AG04449 (cell line): Measurements from ENCODE around the gene PCBP3.

Experiments
- CTCF ChIA-PET: fragments of 350-600 bp; formaldehyde crosslinking; extraction: SDS; loops from one replicate; lab custom pipeline; 2021; ENCODE audit warnings: antibody characterized with exemption; lab: Yijun Ruan, JAX
- POLR2A ChIA-PET: fragments of 400-600, 350-600 bp; formaldehyde crosslinking; extraction: SDS; loops from one replicate; lab custom pipeline; 2020; ENCODE audit warnings: antibody characterized with exemption, inconsistent platforms; lab: Yijun Ruan, JAX
- DNase-seq: peaks from one replicate; pipeline ENCODE4 v3.0.0-alpha.2; 2010; ENCODE audit warnings: low read depth, low spot score
- H3K4me3 ChIP-seq: 2 replicates; pipeline ENCODE4 v1.5.1; 2011; ENCODE audit warnings: low read depth, mild to moderate bottlenecking, control low read depth, low read length
- TF ChIP-seq, protein P1 (sequence below): IDR thresholded peaks from one replicate; pipeline ENCODE4 v1.5.1; 2011; ENCODE audit warnings: mild to moderate bottlenecking, moderate library complexity, low read length, control low read depth, inconsistent platforms; ENCODE audit not compliant: insufficient read depth; ENCODE audit errors: missing control alignments

PCBP3 gene

DNA sequence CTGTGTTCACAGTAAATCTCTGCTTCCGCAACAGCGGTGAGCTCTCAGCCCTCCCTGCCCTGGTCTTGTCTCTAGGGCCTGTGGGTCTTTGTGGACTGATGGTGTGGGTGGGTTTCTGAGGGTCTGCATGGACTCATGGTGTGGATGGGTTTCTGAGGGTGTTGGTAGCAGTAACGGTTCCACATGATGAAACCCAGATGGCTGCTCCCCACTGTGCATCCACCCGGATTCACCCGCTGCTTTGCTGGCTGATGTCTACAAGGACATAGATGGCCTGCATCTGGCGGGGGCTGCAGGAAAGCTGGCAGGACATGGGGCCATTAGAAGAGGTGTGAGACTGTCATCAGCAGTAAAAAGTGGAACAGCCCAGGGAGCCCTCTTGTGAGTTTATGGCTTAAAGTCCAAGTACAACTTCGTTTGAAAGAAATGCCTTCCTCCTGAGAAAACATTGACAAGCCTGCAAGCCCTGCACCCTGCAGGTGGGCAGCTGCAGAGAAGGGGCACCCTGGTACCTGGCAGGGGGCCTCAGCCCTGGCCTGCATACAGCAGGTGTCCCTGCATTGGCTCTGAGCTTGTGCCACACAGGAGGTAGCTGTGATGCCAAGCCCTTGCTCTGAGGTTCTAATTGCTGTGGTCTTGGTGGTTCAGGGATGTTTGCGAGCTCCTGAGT, 181.2 kb downstream of the PCBP3 start:
- POLR2A ChIA-PET = no interaction called here
- TF ChIP-seq, protein P1, sequence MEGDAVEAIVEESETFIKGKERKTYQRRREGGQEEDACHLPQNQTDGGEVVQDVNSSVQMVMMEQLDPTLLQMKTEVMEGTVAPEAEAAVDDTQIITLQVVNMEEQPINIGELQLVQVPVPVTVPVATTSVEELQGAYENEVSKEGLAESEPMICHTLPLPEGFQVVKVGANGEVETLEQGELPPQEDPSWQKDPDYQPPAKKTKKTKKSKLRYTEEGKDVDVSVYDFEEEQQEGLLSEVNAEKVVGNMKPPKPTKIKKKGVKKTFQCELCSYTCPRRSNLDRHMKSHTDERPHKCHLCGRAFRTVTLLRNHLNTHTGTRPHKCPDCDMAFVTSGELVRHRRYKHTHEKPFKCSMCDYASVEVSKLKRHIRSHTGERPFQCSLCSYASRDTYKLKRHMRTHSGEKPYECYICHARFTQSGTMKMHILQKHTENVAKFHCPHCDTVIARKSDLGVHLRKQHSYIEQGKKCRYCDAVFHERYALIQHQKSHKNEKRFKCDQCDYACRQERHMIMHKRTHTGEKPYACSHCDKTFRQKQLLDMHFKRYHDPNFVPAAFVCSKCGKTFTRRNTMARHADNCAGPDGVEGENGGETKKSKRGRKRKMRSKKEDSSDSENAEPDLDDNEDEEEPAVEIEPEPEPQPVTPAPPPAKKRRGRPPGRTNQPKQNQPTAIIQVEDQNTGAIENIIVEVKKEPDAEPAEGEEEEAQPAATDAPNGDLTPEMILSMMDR = no peak
- no peak overlapping the region for H3K4me3 ChIP-seq
- CTCF ChIA-PET = interaction anchor here (1.3 kb wide), 1 partner anchor 269 kb away, joined by 8 read pairs; no protein-coding TSS in a partner anchor
- DNase-seq = no peak

DNA sequence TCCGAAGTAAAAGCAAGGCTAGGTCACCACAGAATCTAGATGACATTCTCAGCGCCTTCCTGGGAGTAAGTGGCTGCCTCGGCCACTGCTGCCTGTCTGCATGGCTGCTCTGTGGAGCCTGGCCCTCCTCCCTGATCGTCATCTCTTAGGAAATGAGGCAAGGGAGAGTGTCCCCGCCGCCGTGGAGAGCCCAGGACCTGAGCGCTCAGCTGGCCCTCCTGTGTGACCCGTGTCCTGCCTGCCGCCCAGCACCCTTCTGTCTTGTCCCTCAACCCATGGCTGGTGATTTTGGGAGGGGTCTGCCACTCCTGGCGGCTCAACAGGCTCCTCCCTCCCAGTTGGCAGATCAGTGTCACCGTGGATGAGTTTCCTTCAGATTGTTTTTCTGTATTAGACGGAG, 181.7 kb downstream of the PCBP3 start:
- H3K4me3 ChIP-seq = no peak overlapping the region
- TF ChIP-seq, protein P1 = no peak
- POLR2A ChIA-PET = no interaction called here
- CTCF ChIA-PET = interaction anchor here (1.3 kb wide), 1 partner anchor 269 kb away, joined by 8 read pairs; no protein-coding TSS in a partner anchor
- no peak for DNase-seq

DNA sequence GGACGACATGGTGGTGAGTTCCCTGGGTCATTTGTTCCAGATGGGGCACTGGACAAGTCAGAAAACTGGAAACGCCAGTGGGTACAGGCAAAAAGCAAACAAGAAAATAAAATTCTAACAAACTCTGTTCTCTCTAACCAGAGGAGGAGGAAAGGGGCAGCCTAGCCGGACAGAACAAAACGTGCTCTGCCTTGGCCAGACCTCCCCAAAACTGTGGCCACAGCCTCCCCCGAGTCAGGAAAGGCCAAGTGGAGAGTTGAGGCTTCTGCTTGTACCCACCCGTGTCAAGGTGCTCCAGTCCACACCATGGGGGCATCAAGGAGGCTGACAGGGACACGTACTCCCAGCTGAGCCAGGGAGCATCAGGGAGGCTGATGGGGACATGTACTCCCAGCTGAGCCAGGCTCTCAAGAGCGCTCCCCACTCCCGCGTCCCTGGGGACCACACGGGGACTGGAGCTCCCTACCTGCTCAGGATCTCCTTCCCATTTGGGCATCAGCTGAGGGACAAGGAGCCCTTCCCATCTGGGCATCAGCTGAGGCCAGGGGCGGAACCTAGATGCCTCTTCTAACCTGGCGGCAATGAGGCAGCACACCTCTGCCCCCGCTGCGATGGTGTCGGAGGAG, 183.3 kb downstream of the PCBP3 start:
- DNase-seq = no peak
- POLR2A ChIA-PET = no interaction called here
- no peak overlapping the region for H3K4me3 ChIP-seq
- CTCF ChIA-PET = interaction anchor here (1.2 to 2.3 kb wide), 3 partner anchors 99 to 271 kb away, joined by 3 to 10 read pairs (median 3); no protein-coding TSS in a partner anchor
- TF ChIP-seq, protein P1 = no peak

DNA sequence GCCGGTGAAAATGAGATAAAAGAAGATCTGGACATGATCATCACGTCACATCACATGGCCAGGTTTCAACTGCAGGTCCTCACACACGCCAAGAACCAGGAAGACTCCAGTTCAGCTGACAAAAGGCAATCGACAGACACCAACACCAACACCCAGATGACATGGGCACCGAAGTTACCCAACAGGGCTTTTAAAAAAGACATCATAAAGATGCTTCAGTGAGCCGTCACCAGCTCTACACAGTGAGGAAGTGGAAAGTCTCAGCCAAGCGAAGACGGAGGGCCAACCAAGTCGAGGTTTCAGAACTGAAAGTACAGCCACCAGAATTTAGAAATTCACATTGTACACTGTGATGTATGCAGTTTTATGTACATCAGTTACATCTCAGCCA, 183.8 kb downstream of the PCBP3 start:
- TF ChIP-seq, protein P1 = no peak
- DNase-seq = no peak
- ChIA-PET POLR2A (no interaction called here), CTCF (interaction anchor here (1.1 to 2.3 kb wide), 4 partner anchors 99 to 690 kb away, joined by 3 to 10 read pairs (median 3); no protein-coding TSS in a partner anchor)
- H3K4me3 ChIP-seq = no peak overlapping the region

DNA sequence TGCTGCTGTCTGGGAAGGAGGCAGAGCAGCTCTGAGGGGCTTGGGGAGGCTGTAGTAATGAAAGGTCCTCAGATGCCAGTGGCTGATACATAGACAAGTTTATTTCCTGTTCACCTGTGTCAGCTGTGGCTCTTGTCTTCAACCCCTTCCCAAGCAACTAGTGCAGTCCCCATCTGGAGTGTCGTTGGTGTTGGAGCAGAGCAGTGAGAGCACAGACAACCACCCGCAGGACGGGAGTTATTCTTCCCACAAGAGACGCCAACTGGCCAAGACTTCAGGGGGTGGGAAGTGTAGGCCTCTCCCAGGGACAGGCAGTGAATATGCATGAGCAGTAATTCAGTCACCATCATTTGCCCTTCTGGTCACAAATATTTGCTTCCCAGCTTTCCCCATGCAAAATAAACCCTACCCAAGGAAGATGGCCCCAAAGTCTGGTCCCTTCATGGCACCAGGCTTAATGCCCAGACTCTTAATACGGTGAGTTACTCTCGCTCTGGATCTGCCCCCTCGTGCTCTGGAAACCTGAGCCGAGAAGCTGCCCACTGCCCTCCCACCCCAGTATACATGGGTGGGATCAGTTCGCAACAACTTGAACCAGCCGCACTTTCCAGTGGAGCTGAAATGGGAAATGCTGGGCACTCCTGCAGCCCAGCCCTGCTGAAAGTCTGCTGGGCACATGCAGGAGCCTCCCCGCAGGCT, 184.5 kb downstream of the PCBP3 start:
- ChIA-PET CTCF (interaction anchor here (1.0 to 9.4 kb wide), 9 partner anchors 8 to 691 kb away, joined by 3 to 79 read pairs (median 3); no protein-coding TSS in a partner anchor), POLR2A (no interaction called here)
- TF ChIP-seq, protein P1 = no peak
- no peak for DNase-seq
- H3K4me3 ChIP-seq = no peak overlapping the region
